Endothelial cell of umbilical vein (primary cell): Measurements from ENCODE around the gene CEP68. TPM values are rescaled to one million over a fixed set of nuclear protein-coding genes. Genes with fewer than 3 reads are reported as not detected.
A peak's percentile ranks its signal among the peaks of the same experiment; 100 is the strongest.

Experiments used
- BruUV-seq: library from RNA; stranded (reverse); fragments of 400-500 nt; replicated peaks from 2 replicates; lab custom pipeline; 2021; lab: Mats Ljungman, UMichigan
- CTCF ChIA-PET: fragments of 300-600, 350-600 bp; sonication (Branson Sonifier 250); formaldehyde crosslinking; loops from one replicate; lab custom pipeline; 2021; ENCODE audit warnings: antibody characterized with exemption, inconsistent platforms; lab: Charles Lee
- POLR2A ChIA-PET: fragments of 300-600, 350-600 bp; sonication (Branson Sonifier 250); formaldehyde crosslinking; loops from one replicate; lab custom pipeline; 2021; ENCODE audit warnings: antibody characterized with exemption, inconsistent platforms; lab: Charles Lee
- DNase-seq: peaks from one replicate; pipeline ENCODE4 v3.0.0-alpha.2; 2011; ENCODE audit warnings: low read depth, low spot score
- FAIRE-seq: peaks from 2 replicates; lab custom pipeline; 2011; peaks lifted over from hg19 to GRCh38; lab: Jason Lieb, UNC
- H2AFZ ChIP-seq: 2 replicates; pipeline ENCODE4 v1.6.0; 2012; ENCODE audit warnings: low read depth, low read length, control low read depth, inconsistent platforms
- H3K27ac ChIP-seq: 2 replicates; pipeline ENCODE4 v1.5.1; 2011; ENCODE audit warnings: low read depth, mild to moderate bottlenecking, control low read depth, low read length, moderate library complexity; ENCODE audit not compliant: insufficient read depth
- H3K27me3 ChIP-seq, 2 experiments: 2 replicates each; pipeline versions ENCODE4 v1.6.0 to v1.6.1; 2011; ENCODE audit warnings: low read length in 2 of 2, mixed read lengths in 1 of 2; ENCODE audit not compliant: control insufficient read depth in 2 of 2, insufficient read depth in 2 of 2
- H3K36me3 ChIP-seq, 2 experiments: 2 replicates in 1 of 2; 3 replicates in 1 of 2; pipeline ENCODE4 v1.5.1; 2011; ENCODE audit warnings: low read length in 2 of 2, mild to moderate bottlenecking in 1 of 2, moderate library complexity in 1 of 2; ENCODE audit not compliant: control insufficient read depth in 2 of 2, insufficient read depth in 2 of 2; ENCODE audit errors: extremely low read depth in 1 of 2
- H3K4me1 ChIP-seq: 3 replicates; pipeline ENCODE4 v1.5.1; 2011; ENCODE audit warnings: mild to moderate bottlenecking, low read length; ENCODE audit not compliant: control insufficient read depth, insufficient read depth; ENCODE audit errors: extremely low read depth
- H3K4me2 ChIP-seq: 2 replicates; pipeline ENCODE4 v1.6.1; 2011; ENCODE audit warnings: low read length, control low read depth, mixed read lengths; ENCODE audit not compliant: insufficient read depth
- H3K4me3 ChIP-seq, 3 experiments: fragments of 200-600 bp in 1 of 3; sonication (generic), shearing (Covaris generic) in 1 of 3; replicated peaks in 1 of 3; 2 replicates each; pipeline ENCODE4 v1.5.1; 2011 to 2016; ENCODE audit warnings: control low read depth in 3 of 3, low read length in 3 of 3, mild to moderate bottlenecking in 2 of 3, inconsistent platforms in 1 of 3, low read depth in 1 of 3, moderate library complexity in 1 of 3; ENCODE audit not compliant: insufficient read depth in 1 of 3
- H3K79me2 ChIP-seq: 2 replicates; pipeline ENCODE4 v1.6.0; 2012; ENCODE audit warnings: low read length, inconsistent platforms; ENCODE audit not compliant: control insufficient read depth, insufficient read depth
- H3K9ac ChIP-seq: replicated peaks from 2 replicates; pipeline ENCODE3; 2011; ENCODE audit warnings: low read length, control low read depth; ENCODE audit not compliant: insufficient read depth; ENCODE audit errors: extremely low read depth
- H3K9me1 ChIP-seq: replicated peaks from 3 replicates; pipeline ENCODE4 v1.6.0; 2011; ENCODE audit warnings: mild to moderate bottlenecking, low read length; ENCODE audit not compliant: control insufficient read depth, insufficient read depth; ENCODE audit errors: extremely low read depth
- H3K9me3 ChIP-seq: replicated peaks from 2 replicates; pipeline ENCODE4 v1.5.1; 2012; ENCODE audit warnings: low read length, inconsistent platforms; ENCODE audit not compliant: control insufficient read depth, insufficient read depth
- H4K20me1 ChIP-seq: replicated peaks from 2 replicates; pipeline ENCODE3; 2011; ENCODE audit warnings: mild to moderate bottlenecking, low read length; ENCODE audit not compliant: control insufficient read depth, insufficient read depth; ENCODE audit errors: extremely low read depth
- CTCF ChIP-seq, 2 donors: IDR thresholded peaks; 1 replicate in 1 of 2; 2 replicates in 1 of 2; pipeline ENCODE4 v1.5.1; 2011; ENCODE audit warnings: low read length in 2 of 2, mild to moderate bottlenecking in 2 of 2, moderate library complexity in 2 of 2, control low read depth in 1 of 2, inconsistent platforms in 1 of 2, low read depth in 1 of 2; ENCODE audit not compliant: insufficient read depth in 1 of 2; ENCODE audit errors: extremely low read depth in 1 of 2
- EZH2 ChIP-seq: IDR thresholded peaks from 2 replicates; pipeline ENCODE4 v1.6.1; 2012; ENCODE audit warnings: borderline replicate concordance, low read depth, mild to moderate bottlenecking, moderate library complexity, low read length, inconsistent platforms; ENCODE audit not compliant: severe bottlenecking
- FOS ChIP-seq: IDR thresholded peaks from 2 replicates; pipeline ENCODE4 v1.6.1; 2011; ENCODE audit warnings: mild to moderate bottlenecking, low read length, moderate library complexity, borderline replicate concordance; ENCODE audit not compliant: insufficient read depth
- GATA2 ChIP-seq: IDR thresholded peaks from 2 replicates; pipeline ENCODE4 v1.7.0; 2011; ENCODE audit warnings: low read depth, mild to moderate bottlenecking, moderate library complexity, mixed read lengths, low read length; ENCODE audit not compliant: insufficient read length, insufficient read depth
- JUN ChIP-seq: IDR thresholded peaks from 2 replicates; pipeline ENCODE4 v1.6.1; 2011; ENCODE audit warnings: borderline replicate concordance, low read depth; ENCODE audit not compliant: insufficient read length, insufficient read depth
- MAX ChIP-seq: IDR thresholded peaks from 2 replicates; pipeline ENCODE4 v1.6.1; 2011; ENCODE audit not compliant: insufficient read depth, insufficient read length
- MYC ChIP-seq: IDR thresholded peaks from one replicate; pipeline ENCODE4 v1.6.1; 2011; ENCODE audit warnings: mild to moderate bottlenecking, low read depth, low read length
- POLR2A ChIP-seq: IDR thresholded peaks from 2 replicates; pipeline ENCODE4 v1.6.1; 2012; ENCODE audit warnings: low read depth, mild to moderate bottlenecking, control low read depth, low read length
- POLR2AphosphoS5 ChIP-seq: IDR thresholded peaks from 2 replicates; pipeline ENCODE4 v1.6.1; 2012; ENCODE audit warnings: low read depth, mild to moderate bottlenecking, control low read depth, low read length, moderate library complexity; ENCODE audit not compliant: insufficient read depth
- dilution Hi-C: fragments of 300-500 bp; cut with MboI; formaldehyde crosslinking; loops from one replicate; pipeline ENCODE4 v1.15.0; 2019; ENCODE audit warnings: low sequenced_read_pairs; ENCODE audit not compliant: extremely low pct_ligation_motif_present
- intact Hi-C: fragments of 100-400 bp; cut with micrococcal nuclease; formaldehyde crosslinking; loops from one replicate; pipeline ENCODE4 v1.10.0; 2022
- polyA plus RNA-seq, 4 experiments: library from polyadenylated mRNA; depleted of rRNA in 3 of 4; stranded (reverse) in 3 of 4; unstranded in 1 of 4; fragments of >200 nt; gene quantifications; 2 replicates each; pipeline versions ENCODE4 v1.2.1 to v1.2.3, GENCODE V29; 2011 to 2012; ENCODE audit warnings: missing spikeins in 1 of 4
- total RNA-seq: library from RNA; stranded (reverse); gene quantifications from 2 replicates; pipeline ENCODE4 v1.2.3, GENCODE V29; 2021

The CEP68 gene
- total and polyA plus RNA-seq, 2 donors (not counting 3 experiments of a cell fraction or from before 2014, with no cell fraction given): 21.4 to 22.0 TPM

DNA sequence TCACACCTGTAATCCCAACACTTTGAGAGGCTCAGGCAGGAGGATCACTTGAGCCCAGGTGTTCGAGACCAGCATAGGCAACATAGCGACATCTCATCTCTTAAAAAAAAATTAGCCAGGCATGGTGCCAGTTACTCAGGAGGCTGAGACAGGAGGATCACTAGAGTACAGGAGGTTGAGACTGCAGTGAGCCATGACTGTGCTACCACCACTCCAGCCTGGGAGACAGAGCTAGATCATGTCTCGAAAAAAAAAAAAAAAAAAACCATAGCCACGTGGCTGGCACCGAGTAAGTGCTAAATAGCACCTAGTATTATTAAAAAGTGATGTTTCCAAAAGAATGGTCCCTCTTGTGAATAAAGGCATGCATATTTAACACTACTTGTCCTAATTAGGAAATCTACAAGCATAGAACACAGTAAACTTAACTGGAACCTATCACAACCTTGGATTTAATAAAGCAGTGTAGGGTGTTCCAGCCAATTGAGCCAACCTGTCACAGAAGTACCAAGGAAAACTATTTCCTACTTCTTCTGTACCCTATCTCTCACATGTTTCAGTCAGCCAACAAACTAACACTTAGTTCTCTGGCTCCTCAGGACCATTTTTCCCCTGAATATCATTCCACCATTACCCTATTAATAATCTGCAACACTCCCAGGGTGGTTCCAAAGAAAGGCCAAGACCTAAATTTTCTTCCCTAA, 64.9 kb downstream of the CEP68 start:
- no peak overlapping the region for H3K4me3 ChIP-seq
- H3K79me2 ChIP-seq: peaks cover 99% of the 10 kb centered on the region
- H3K4me1 ChIP-seq: peaks cover 6% of the 10 kb centered on the region
- no peak overlapping the region for H3K4me2 ChIP-seq
- ChIA-PET CTCF (no interaction called here), POLR2A (no interaction called here)
- BruUV-seq: no TSS peak
- H3K9me1 ChIP-seq: no peaks in the 10 kb centered on the region
- H3K9me3 ChIP-seq: no peaks in the 10 kb centered on the region
- H3K27ac ChIP-seq: no peak overlapping the region
- FAIRE-seq: peak; percentile 15
- H3K36me3 ChIP-seq: no peaks in the 10 kb centered on the region
- DNase-seq: no peak
- intact Hi-C loops: no loop called here
- H4K20me1 ChIP-seq: peaks cover 34% of the 10 kb centered on the region
- no peak overlapping the region for H3K9ac ChIP-seq
- peak; percentile 23 for TF ChIP-seq POLR2A
- no peak for TF ChIP-seq POLR2AphosphoS5
- no peak overlapping the region for H2AFZ ChIP-seq
- dilution Hi-C loops: no loop called here
- no peaks in the 10 kb centered on the region for H3K27me3 ChIP-seq

DNA sequence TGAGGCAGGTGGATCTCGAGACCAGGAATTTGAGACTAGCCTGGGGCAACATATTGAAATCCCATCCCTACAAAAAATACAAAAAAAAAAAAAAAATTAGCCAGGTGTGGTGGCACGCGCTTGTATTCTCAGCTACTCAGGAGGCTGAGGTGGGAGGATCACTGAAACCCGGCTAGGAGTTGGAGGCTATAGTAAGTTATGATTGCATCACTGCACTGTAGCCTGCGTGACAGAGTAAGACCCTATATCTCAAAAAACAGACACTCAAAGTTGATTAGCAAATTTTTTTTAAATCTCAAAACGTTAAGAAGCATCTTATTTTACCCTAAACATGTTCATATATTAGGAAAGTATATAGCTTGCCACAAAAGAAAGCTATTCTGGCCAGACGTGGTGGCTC, 66.1 kb downstream of the CEP68 start:
- TF ChIP-seq JUN (no peak), POLR2AphosphoS5 (no peak), CTCF (IDR thresholded peaks at IDR 0.05; ENCODE audit: extremely low read depth in 1 of 2, insufficient read depth in 1 of 2, low read depth in 1 of 2, low read length in 2 of 2) (no peak), FOS (no peak), POLR2A (no peak), MYC (no peak), GATA2 (no peak), EZH2 (no peak), MAX (no peak)
- no TSS peak for BruUV-seq
- intact Hi-C loops: no loop called here
- no peak for FAIRE-seq
- ChIA-PET CTCF (interaction anchor here (1.2 kb wide), 1 partner anchor 12 kb away, joined by 4 read pairs; no protein-coding TSS in a partner anchor), POLR2A (interaction anchor here (0.6 to 0.7 kb wide), 2 partner anchors 10 to 30 kb away, joined by 3 to 6 read pairs; no protein-coding TSS in a partner anchor)
- peaks cover 18% of the 10 kb centered on the region for H3K4me1 ChIP-seq
- H3K79me2 ChIP-seq: peaks cover 99% of the 10 kb centered on the region
- H3K27me3 ChIP-seq: no peaks in the 10 kb centered on the region
- dilution Hi-C loops: no loop called here
- no peak overlapping the region for H3K9ac ChIP-seq
- H3K9me3 ChIP-seq: no peaks in the 10 kb centered on the region
- H3K36me3 ChIP-seq: no peaks in the 10 kb centered on the region
- no peak for DNase-seq
- H2AFZ ChIP-seq: no peak overlapping the region
- H4K20me1 ChIP-seq: peaks cover 39% of the 10 kb centered on the region
- no peak overlapping the region for H3K4me2 ChIP-seq
- no peak overlapping the region for H3K4me3 ChIP-seq
- H3K27ac ChIP-seq: no peak overlapping the region
- no peaks in the 10 kb centered on the region for H3K9me1 ChIP-seq
